Dermis microvascular lymphatic vessel endothelial cell (primary cell): Measurements from ENCODE around the gene RMND5A. TPM values are rescaled to one million over a fixed set of nuclear protein-coding genes. Genes with fewer than 3 reads are reported as not detected.

Source experiments
- DNase-seq, 2 donors: peaks; one replicate each; pipeline versions ENCODE4 v3.0.0 to v3.0.0-alpha.2; 2010; ENCODE audit warnings: low read depth in 2 of 2
- total RNA-seq: library from RNA; depleted of rRNA; stranded (reverse); fragments of >200 nt; gene quantifications from 2 replicates; pipeline ENCODE4 v1.2.1, GENCODE V29; 2014

The RMND5A gene
- total RNA-seq, 1 donor from 2014 or later: 71.8 TPM

DNA sequence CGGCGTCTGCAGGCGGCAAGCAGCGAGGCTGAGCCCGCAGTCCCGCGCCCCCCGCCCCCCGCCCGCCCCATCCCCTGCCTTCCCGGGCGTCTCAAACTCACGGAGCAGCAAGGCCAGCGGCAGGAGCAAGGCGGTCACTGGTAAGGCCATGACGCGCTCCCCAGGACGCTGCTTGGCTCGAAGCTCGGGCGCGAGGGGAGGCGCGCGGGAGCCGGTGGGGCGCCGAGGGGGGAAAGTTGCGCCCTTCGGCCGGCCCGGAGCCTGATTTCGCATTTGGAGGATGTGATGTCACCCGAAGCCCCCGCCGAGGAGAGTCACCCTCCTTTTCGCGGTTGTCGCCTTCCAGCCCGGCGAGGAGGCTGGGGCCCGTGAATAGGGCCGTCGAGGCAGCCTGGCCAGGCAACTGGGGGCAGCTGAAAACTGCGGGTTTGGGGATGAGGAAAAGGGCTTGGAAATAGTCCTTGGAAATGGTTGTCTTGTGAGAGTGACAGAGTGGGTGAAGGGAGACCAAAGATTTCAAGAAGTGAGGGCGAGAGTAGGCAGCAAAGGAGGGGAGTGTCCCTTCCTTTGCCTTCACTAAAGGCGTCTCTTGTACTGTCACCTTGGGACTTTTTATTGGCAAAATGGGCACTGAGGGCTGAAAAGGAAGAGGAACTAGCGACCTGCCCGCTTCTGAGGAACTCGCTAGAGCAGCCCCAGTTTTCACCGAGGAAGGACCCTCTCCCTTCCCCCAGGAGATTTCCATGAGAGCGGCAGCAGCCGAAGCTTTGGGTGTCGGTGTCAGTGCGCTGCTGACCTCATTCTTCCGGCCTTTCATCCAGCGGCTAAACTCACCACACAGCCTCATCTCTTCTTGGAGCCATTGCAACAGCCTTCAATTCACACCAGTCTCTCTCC, 70.8 kb downstream of the RMND5A start, which contains the start of gene CD8A:
TSS of gene CD8A (minus strand) at position 238 of the 897 bp plus-strand sequence. CDS start at position 150, 88 bp downstream.
- DNase-seq: no peak

DNA sequence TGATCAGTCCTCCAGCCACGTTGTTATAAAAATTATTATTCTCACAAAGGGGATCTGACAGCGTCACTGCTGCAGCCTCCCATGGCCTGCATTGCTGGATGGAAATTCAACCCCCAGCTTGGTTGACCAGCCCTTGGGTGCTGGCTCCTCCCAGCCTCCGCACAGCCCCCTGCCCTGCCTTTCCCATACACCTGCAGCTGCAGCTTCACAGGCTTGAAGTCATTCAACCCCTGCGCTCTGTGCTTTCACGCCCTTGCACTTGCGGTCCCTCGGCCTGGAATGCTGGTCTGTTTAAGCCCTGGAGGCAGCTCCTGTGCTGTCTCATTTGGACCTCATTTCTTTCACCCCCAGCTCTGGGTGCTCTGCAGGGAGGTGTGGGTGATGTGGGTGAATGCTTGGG, 71.5 kb downstream of the RMND5A start:
- no peak for DNase-seq

DNA sequence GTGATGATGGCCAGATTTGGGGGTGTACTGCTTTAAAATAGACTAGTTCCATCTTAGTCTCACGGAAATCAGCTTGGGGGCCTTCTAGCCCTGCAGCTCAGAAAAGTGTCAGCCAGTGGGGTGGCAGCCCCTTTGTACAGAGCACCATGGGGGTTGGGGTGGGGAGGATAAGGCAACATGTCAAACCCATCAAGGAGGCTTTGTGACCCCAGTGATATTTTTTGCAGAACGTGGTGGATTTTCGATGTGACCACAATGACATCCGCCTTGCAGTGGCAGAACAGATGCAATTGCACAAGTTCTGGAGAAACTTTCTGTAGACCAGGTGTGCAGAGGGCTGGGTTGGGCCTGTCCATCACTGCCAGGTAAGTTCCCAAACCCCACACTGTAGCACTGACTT, 73.7 kb downstream of the RMND5A start:
- DNase-seq: no peak

DNA sequence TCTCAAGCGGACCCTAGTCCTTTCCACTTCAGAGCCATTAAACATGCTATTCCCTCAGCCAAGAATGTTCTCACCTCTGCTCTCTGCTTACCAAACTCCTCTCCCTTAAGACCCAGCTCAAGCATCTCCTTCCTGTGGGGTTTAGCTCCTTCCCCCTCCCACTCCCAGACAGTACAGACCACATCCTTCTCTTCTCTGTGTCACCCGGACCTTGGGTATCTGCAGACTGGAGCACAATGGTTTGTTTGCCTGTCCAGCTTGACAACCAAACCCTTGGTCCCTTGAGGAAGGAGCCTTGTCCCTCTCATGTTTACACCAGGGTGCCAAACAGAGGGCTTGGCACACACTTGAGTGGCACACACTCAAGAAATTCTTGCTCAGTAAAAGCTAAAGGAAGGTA, 74.8 kb downstream of the RMND5A start:
- DNase-seq: no peak

DNA sequence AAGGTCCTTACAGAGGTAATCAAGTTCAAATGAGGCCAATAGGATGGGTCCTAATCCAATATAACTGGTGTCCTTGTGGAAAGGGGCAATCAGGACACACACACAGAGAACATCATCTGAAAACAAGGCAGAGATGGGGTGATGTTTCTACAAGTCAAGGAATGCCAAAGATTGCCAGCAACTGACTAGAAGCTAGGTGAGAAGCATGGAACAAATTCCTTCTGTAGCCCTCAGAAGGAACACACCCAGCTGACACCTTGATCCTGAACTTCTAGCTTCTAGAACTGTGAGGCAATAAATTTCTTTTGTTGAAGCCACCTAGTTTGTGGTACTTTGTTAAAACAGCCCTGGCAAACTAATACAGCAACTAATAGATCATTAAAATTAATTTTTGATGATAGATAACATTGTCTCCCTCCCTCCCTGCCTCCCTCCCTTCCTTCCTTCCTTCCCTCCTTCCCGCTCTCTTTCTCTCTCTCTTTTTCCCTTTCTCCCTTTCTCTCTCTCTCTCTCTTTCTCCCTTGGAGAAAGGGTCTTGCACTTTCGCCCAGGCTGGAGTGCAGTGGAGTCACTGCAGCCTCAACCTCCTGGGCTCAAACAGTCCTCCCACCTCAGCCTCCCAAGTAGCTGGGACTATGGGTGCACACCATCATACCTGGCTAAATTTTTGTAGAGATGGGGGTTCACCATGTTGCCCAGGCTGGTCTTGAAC, 80.9 kb downstream of the RMND5A start:
- DNase-seq: no peak

DNA sequence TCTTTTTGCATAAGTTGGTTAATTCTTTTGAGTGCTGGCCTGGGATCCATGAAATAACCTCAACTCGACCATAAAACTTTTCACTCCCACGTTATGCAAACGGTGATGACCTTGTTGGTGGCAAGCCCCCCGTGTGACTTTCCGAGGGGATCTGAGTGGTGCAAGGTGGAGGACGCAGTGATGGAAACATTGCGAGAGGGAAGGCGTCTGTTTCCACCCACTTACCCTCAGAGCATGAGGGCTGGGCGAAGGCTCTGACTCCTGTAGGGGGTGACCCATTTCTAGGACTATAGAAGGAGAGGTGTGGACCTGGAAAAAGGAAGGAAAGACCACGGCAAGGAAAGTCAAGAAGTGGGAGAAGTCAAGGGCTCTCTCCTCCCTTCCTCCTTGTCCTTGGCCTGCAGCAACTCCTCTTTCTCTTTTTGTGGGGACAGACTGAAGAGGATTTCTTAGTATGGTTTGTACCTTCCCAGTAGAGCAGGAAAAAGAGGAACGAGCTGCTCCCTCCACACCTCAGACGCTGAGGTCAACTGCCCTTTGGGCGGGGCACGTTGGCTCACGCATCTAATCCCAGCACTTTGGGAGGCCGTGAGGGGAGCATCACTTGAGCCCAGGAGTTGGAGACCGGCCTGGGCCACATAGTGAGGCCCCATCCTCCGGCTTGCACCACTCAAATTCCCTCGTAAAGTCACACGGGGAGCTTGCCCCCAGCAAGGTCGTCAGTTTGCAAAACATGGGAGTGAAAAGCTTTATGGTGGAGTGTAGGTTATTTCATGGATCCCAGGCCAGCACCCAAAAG, 86.2 kb downstream of the RMND5A start:
- no peak for DNase-seq

DNA sequence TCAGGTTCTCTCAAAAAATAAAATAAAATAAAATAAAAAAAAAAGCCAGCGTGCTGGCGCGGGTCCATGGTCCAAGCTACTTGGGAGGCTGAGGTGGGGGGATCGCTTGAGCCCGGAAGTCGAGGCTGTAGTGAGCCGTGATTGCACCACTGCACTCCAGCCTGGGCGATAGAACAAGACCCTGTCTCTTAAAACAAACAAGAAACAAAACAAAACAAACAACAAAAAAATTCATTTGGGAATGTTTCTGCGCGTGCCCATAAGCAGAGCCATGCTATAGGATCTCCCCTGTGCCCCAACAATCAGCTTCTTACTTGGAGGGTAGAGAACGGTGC, 87.0 kb downstream of the RMND5A start:
- DNase-seq: no peak

DNA sequence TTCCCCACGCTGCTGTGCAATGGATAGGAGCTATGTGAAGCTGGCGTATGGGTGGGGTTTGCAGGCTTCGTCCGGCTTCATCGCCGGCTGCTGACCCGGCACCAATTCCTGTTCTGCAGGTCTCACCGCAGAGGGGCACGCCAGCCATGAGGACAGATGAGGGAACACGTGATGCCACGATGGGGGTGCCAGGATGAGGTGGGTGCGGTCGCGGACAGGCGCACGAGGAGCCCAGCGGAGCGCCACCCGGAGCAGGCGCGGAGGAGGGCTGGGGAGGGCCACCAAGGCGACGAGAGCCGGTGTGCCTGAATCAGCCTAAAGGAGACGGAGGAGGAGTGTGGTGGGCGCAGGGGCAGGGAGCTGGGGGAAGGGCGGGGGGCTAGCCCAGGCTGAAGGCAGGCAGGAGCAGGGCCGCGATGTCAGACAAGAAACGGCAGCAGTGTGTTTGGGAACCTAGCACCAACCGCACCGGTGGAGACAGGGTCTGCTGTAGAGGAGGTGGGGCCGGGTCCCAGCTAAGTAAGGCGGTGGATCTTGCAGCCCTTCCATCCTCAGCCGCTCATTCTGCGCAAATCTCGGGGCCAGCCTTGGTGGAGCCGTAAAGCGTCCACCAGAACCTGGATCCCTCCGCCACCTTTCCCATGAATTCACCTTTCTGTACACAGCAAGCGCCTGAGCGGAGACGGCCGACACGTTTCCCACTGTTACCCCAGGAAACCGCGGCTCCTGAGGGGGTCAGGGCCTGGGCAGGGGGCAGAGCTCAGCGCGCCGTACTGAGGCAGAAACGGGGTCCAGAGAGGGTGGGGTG, 87.6 kb downstream of the RMND5A start:
- DNase-seq: peak; percentile 22 to 26

DNA sequence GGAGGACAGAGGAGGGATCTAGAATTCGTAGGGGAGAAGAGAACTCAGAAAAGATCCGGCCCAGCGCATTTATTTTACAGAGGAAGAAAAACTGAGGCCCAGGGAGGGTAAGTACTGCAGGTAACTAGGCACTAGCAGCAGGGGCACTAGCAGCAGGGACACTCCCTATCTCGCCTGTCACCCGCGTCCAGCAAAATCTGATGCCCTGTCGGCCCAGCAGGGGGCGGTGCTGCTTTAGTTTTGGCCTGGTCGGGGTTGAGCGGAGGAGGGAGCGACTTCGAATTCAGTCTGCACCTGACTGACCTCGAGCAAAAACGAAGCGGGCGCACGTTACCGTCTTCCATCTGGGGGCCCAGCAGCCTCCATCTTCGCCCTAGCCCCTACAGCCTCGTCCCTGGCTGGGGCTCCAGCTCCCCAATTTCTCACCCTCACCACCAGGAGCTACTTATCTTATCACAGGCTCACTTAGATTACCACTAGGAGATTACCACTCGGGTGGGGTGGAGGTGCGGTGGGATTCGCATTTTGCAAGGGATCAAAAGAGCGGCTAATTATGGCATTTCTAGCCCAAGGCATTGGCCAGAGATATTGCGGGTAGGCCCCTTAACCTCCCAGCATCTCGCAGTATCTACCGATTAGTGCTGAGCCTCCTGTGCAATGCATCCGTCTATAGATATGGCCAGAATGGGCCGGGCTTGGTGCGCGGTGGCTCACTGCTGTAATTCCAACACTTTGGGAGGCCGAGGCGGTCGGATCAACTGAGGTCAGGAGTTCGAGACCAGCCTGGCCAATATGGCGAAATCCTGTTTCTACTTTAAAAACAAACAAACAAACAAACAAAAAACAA, 88.4 kb downstream of the RMND5A start:
- peak; percentile 50 to 78 for DNase-seq

DNA sequence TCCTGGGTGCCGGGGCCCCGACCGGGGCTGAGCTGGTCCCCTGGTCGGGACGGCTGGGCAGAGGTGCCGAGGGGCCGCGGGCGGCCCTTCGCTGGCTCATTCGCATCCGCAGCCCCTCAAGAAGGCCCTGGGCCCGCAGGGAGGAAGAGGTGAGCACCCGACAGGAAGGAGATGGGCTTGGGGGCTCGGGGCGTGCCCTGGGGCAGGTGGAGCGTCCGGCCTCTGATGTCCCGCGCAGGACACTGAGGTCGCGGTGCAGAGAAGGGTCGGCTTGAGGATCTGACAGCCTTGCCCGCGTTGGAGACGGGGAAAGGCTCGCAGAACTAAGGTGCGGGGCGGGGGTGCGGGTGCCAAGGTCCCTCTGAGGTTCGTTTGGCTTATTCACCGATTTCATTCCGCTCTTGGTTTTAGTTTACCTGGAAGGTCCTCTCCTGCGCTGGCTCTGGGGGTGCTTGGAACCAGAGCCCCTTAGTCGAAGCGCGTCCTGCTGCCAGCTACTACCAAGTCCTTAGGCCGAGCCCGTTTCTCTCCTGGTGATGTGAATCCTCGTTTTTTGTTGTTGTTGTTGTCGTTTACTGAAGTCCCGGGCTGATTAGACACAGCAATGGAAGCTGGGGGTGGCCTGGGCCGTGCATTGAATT, 89.5 kb downstream of the RMND5A start:
- DNase-seq: no peak

DNA sequence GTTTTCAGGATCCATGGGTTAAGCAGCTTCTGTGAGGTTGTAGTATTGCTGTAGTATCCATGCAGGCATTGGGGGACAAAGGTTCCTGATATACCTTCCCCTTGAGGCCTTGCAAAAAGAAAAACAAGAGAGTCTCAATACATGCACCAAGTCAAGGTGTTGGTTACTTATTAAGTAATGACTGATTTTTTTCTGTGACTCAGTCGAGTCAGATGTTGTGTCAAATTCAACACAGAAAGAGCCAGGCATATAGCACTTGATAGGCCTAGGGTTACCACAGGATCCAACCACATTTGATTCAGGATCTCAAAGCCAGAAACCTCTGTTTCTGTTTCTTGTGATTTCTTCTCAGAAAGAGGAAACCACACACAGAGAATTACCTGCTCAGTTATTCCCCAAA, 95.5 kb downstream of the RMND5A start:
- DNase-seq: no peak

DNA sequence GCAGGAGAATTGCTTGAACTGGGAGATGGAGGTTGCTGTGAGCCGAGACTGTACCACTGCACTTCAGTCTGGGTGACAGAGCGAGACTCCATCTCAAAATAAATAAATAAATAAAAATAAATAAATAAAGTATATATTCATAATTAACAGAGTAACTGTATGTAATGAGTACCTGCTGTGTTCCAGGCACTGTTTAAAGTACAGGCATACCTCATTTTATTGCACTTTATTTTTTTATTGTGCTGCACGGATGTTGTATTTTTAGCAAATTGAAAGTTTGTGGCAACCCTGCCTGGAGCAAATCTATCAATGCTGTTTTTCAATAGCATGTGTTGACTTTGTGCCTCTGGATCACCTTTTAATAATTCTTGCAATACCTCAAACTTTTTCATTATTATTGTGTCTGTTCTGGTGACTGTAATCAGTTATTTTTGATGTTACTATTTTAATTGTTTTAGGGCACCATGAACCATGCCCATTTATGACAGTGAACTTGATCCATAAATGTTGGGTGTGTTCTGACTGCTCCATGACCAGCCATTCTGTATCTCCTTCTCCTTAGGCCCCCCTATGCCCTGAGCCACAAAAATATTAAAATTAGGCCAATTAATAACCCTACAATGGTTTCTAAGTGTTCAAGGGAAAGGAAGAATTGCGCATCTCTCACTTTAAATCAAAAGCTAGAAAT, 98.2 kb downstream of the RMND5A start:
- no peak for DNase-seq

DNA sequence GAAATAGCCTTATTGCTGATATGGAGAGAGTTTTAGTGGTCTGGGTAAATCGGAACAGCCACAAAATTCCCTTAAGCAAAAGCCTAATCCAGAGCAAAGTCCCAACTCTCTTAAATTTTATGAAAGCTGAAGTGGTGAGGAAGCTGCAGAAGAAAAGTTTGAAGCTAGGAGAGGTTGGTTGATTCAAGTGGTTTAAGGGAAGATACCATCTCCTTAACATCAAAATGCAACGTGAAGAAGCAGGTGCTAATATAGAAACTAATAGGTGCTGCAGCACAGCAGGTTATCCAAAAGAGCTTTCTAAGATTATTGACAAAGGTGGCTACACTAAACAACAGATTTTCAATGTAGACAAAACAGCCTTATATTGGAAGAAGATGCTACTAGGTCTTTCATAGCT, 98.9 kb downstream of the RMND5A start:
- no peak for DNase-seq

DNA sequence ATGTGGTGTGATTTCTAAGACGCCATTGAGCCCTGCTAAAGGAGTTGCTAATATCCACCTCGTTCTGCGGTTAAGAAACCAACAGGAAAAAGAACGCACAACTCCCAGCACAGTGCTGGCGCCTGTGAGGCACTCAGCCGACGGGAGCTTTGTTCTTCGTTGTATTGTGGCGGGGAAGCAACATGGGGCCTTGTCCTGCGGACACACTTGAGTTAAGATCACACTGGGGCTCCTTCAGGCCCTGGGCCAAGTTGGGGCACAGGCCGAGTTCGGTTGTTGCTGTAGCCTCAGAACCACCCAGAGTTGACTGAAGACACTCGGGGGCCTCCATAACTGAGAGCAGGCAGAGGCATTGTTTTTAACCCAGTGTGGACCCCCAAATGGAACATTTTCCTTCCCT, 101.2 kb downstream of the RMND5A start:
- DNase-seq: no peak

DNA sequence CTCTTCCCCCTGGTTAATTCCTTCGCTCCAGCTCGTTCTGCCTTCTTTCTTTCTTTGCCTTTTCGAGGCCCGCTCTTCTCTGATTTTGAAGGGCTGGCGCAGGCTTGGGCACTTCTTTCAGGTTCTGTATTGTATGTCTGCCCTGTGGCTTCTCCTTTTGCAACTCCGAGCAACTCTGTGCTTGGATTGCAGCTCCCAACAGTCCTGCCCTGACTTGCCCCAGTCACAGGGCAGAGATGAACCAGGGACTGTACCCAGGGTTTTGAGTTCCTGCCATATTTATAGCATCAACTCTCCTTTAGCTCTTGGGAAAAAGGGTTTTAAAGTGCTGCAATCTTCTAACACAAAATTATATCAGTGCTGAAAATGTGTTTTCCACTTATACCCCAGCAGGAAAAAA, 101.8 kb downstream of the RMND5A start:
- DNase-seq: no peak

DNA sequence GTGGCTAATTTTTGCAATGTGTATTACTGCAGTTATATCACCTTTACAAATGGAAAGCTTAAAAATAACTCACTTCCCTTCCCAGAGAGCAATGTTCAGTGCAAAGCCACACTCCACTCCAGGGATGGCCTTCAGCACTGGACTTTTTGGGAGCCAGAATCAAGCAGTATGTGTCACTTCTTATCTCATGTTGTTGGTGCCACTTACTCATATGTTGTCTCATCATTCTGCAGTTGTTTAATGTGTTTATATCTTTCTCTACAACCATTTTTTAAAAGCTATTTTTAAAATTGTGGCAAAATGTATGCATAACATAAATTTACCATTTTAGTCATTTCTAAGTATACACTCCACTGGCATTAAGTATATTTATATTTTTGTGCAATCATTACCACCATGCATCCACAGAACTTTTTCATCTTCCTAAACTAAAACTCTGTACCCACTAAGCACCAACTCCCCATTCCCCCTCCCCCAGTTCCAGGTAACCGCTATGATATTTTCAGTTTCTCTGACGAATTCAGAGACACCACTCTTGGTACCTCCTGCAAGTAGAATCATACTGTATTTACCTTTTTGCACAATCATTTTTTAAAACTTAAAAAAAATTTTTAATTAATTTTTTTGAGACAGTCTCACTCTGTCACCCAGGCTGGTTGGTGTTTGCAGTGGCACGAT, 102.7 kb downstream of the RMND5A start:
- no peak for DNase-seq

DNA sequence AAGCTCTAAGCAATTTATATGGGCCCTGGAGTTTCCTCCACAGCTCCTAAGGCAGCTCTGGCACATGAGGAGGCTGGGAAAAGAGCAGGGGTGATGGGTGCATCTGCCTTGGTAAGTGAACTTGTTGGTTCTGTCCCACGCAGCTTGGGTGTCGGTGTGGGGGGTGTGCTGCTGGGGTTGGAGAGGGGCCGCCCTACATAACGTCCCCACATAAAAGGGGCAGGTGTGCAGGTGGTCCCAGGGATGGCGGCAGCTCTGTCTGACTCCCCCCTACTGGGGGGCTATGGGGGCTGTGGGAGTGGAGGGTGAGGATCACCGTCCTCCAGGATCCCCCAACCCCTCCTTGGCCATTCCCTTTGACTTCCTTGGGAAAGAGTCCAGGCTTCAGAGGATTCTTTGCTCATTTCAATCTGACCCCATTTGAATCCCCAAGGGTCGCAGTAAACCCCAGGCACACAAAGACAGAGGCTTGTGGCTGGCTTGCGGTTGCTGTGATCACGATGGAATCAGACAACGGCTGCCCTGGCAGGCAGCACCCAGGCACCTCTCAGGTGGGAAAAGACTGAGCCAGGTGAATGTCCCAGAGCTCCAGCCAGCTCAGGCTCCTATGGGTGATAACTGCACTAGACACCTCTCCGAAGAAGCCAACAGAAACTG, 105.1 kb downstream of the RMND5A start:
- no peak for DNase-seq
